Measurements from ENCODE around the gene CRAMP1.
A peak's percentile ranks its signal among the peaks of the same experiment; 100 is the strongest.

DNA sequence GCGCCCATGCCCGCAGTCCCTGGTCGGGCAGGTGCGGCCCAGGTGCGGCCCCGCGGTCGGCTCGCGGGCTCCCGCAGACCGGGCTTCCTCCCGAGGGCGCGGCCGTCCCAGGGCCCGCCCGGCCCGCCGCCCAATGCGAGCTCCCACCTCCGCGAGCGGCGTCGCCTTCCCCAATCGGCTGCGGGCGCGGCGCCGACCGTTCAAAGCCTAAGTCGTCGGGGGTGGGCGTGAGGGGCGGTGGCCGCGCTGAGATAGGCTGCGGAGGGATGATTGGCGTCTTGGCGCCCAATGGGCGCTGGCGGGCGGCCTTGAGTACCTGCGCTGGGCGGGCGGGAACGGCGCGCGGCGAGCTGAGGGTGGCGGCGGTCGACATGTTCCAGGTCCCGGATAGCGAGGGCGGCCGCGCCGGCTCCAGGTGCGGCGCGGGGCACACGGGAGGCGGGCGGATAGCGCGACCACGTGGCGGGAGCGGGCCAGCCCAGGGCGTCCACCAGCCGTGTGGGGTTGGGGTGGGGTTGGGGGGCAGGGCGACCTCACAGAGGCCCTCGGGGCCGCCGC is 65.9 kb downstream of the CRAMP1 start, which contains the start of gene JPT2:
- TF ChIP-seq REST (IDR thresholded peaks at IDR 0.05; ENCODE audit: low read depth, low read length): no peak
- no peak for TF ChIP-seq RAD21 (IDR thresholded peaks at IDR 0.05; ENCODE audit: low read length)
- peak; percentile 69 for TF ChIP-seq POLR2AphosphoS5 (IDR thresholded peaks at IDR 0.05; ENCODE audit: low read depth, low read length)
- no peak for TF ChIP-seq EZH2phosphoT487 (IDR thresholded peaks at IDR 0.05; ENCODE audit: borderline replicate concordance, low read depth)
- TF ChIP-seq, protein P1, sequence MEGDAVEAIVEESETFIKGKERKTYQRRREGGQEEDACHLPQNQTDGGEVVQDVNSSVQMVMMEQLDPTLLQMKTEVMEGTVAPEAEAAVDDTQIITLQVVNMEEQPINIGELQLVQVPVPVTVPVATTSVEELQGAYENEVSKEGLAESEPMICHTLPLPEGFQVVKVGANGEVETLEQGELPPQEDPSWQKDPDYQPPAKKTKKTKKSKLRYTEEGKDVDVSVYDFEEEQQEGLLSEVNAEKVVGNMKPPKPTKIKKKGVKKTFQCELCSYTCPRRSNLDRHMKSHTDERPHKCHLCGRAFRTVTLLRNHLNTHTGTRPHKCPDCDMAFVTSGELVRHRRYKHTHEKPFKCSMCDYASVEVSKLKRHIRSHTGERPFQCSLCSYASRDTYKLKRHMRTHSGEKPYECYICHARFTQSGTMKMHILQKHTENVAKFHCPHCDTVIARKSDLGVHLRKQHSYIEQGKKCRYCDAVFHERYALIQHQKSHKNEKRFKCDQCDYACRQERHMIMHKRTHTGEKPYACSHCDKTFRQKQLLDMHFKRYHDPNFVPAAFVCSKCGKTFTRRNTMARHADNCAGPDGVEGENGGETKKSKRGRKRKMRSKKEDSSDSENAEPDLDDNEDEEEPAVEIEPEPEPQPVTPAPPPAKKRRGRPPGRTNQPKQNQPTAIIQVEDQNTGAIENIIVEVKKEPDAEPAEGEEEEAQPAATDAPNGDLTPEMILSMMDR (IDR thresholded peaks at IDR 0.05): no peak
- peak; percentile 82 for TF ChIP-seq IRF3 (IDR thresholded peaks at IDR 0.05; ENCODE audit: low read depth, low read length)
- TF ChIP-seq, protein P2, sequence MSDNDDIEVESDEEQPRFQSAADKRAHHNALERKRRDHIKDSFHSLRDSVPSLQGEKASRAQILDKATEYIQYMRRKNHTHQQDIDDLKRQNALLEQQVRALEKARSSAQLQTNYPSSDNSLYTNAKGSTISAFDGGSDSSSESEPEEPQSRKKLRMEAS (IDR thresholded peaks at IDR 0.05; ENCODE audit: low read depth): peak; percentile 40; the same call in 1 of the 2 replicates
- TF ChIP-seq YY1 (IDR thresholded peaks at IDR 0.05; ENCODE audit: low read depth): no peak; the same call in 1 of the 2 replicates
- TF ChIP-seq EP300 (IDR thresholded peaks at IDR 0.05; ENCODE audit: borderline replicate concordance in 1 of 2, low read depth in 1 of 2, low read length in 1 of 2): no peak
- no peak for TF ChIP-seq FOSL2 (IDR thresholded peaks at IDR 0.05; ENCODE audit: borderline replicate concordance, low read depth)
- TF ChIP-seq FOXM1 (IDR thresholded peaks at IDR 0.05; ENCODE audit: low read depth): no peak
- TF ChIP-seq SIN3A (IDR thresholded peaks at IDR 0.05; ENCODE audit: borderline replicate concordance, low read depth, low read length): no peak
- TF ChIP-seq MEF2A (IDR thresholded peaks at IDR 0.05; ENCODE audit: borderline replicate concordance, low read depth): no peak

All from SK-N-SH (cell line).